ENCODE results near the gene SGIP1.

SGIP1 gene

DNA sequence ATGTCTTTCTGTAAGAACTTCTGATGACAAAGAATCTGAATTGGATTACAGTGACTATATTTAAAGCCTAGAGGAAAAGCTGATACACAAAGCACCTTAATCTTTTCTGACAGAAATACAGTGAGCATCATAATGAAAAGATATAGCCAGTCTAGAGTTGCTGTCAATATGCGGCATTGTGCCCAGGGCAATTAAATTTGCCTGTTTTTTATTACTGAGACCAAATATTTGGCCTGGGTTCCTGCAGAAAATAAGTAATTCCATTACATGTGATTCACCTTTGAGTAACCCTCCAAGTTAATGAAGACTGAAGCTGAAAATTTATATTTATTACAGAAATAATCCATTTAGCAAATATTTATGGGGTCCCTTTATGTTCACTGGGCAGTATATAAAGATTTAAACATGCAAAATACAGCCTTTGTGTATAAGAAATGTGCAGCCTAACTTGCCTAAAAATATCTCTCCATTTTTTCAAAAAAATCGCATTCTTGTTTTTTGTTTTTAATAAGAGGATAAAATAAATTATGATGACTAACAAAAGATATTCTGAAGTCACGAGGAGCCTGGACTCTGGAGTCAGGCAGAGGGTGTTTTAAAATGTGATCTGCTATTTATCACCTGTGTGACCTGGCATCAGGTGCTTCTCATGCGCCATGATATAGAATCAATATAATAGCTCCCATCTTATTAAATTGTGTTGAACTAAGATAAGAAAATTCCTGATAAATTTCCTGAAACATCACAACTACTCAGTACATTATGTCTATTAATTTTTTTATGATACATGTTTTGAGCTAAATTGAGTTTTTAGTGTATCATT is 83.6 kb downstream of the SGIP1 start:
- no peak for DNase-seq

DNA sequence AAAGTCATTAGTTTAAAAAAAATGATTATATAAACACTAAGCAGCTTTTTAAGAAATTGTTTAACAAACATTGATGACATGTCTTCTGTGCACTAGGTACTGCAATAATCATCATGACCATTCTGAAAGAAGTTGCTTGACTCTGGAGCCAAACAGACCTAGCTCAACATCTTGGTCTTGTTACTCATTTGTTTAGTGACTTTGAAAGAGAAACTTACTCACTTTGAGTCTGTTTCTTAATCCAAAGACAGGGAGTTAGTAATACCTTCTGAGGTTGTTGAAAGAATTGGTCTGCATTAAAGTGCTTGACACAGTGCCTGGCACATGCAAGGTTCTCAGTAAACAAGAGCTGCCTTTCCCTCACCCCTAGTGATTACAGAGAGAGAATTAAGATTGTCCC is 84.4 kb downstream of the SGIP1 start:
- no peak for DNase-seq

GRCh38 chr1:66623812-66624211 is 89.9 kb downstream of the SGIP1 start:
- no peak for DNase-seq

GRCh38 chr1:66624412-66625060 is 90.6 kb downstream of the SGIP1 start:
- DNase-seq: no peak

GRCh38 chr1:66626261-66626660 is 92.3 kb downstream of the SGIP1 start:
- no peak for DNase-seq

GRCh38 chr1:66628926-66629325 is 95.0 kb downstream of the SGIP1 start:
- DNase-seq: no peak

DNA sequence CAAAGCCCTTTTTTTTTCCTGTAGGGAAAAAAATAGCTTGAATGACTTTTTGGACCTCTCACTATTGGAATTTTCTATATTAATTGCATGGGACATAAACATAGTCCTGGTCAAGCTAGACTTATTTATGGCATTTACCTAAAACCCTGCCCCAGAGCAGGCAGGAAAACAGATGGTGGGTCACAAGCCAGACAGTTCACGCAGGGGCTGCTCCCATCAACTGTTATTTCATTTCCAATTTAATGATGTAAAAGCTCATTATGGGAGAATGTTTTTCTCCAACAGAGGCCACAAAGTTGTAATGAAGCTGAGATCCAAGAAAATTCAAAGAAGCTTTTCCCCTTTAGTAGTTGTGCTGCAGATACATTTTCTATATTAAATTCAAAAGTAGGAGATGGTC is 99.2 kb downstream of the SGIP1 start:
- no peak for DNase-seq

- no peak for DNase-seq
Measured at GRCh38 chr1:66637146-66637545, 103.2 kb downstream of the SGIP1 start.

DNA sequence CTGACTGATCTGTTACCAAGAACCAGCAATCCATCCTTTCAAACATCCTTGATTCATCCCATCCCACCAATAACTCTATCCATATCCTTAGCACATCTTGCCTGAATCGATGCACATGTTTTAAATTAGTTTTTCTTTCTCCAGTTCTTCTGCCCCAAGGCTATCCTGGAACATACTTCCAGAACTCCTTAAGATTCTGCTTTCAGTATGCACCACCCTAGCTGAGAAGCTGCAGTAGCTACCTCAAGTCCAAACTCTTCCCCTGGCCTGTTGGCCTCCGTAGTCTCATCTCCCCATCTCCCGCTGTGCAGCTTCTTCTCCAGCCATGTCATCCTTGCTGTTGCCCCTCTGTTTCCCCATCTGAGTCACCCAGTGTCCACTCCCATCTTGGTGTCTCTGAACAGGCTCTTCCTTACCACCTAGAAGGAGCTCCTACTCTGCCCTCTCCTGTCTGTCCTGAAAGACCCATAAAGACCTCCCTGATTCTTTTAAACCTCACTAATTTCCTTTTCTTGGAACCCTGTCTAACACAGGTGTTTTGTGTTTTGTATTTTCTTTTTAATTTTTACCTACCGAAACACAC is 108.0 kb downstream of the SGIP1 start:
- no peak for DNase-seq

- no peak for DNase-seq
Measured at GRCh38 chr1:66642992-66643391, 109.0 kb downstream of the SGIP1 start.

GRCh38 chr1:66644331-66644730 is 110.4 kb downstream of the SGIP1 start:
- DNase-seq: no peak

- DNase-seq: no peak
Measured at GRCh38 chr1:66648901-66649595, 115.1 kb downstream of the SGIP1 start.

GRCh38 chr1:66652556-66652955 is 118.6 kb downstream of the SGIP1 start:
- no peak for DNase-seq

DNA sequence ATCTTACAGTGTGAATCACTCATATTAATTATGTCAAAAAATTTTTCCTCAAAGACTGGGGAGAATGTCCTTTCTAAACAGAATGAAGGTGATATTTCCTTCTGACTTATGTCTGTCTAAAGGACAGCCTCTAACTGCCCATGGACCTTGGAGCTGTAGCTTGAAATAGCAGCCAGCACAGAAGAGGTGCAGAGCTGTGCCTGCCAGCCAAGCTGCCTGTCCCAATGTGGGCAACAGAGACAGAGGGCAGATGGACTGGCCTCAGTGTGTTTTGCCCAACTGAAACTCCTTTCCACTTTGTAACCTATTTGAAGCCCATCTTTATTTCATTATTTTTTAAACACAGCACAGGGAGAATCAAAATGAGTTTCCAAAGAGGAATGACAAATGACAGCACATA is 120.7 kb downstream of the SGIP1 start:
- DNase-seq: no peak

GRCh38 chr1:66671455-66671854 is 137.5 kb downstream of the SGIP1 start:
- no peak for DNase-seq

DNA sequence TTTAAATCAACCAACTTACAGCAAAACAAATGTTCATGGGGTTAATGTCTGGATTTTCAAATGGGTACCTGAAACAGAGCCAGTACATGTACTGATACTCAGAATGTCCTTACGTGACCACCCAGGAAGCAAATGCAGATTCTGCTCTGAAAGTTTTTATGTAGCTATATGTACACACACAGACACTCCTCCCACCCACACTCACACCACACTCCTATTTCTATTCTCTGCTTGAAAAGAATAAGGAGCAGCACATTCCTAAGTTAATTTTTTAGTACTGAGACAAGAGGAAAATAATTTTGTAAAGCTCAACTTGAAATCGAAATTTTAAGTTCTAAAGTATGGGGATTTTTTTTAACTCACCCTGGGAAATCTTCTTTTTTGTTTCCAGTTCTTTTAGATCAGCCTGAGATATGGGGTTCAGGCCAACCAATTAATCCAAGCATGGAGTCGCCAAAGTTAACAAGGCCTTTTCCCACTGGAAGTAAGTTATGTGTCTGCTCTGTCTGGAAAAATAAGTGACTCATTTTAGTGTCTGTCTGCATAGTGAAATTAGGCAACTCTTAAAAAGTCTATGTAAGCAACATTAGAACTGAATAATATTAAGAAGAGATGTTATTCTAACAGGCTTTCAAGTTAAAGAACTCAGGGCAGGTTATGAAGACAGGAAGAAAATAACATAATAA is 142.8 kb downstream of the SGIP1 start:
- no peak for DNase-seq

DNA sequence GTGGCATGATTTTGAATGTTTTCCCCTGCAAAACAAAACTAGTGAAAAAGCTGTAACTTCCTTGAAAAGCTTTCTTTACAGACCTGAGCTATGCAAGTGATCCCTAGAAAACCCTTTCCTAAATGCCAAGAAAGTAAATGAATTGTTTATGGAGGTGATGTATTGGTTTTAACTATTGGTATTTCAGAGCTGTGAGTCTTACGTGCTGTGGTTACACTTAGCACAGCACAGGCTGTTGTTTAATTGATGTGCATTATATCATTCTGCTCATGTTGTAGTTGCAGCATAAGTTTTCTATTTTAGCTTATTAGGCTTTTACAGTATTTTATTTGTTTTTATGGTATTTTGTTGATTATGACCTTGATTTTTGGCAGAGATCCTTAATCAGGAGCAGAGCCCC is 144.2 kb downstream of the SGIP1 start:
- DNase-seq: no peak

- no peak for DNase-seq
Measured at GRCh38 chr1:66679140-66679539, 145.2 kb downstream of the SGIP1 start.

DNA sequence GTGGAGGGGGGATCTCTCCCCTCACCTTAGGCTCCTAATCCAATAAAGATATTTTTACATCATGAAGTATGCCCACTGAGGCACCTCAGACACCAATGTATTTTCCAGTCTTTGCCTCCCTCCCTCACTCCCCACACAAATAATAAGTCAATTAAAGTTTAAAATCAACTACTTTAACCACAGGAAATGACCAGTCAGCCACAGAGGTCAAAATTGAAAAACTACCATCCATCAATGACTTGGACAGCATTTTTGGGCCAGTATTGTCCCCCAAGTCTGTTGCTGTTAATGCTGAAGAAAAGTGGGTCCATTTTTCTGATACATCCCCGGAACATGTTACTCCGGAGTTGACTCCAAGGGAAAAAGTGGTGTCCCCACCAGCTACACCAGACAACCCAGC is 147.7 kb downstream of the SGIP1 start:
- DNase-seq: no peak

DNA sequence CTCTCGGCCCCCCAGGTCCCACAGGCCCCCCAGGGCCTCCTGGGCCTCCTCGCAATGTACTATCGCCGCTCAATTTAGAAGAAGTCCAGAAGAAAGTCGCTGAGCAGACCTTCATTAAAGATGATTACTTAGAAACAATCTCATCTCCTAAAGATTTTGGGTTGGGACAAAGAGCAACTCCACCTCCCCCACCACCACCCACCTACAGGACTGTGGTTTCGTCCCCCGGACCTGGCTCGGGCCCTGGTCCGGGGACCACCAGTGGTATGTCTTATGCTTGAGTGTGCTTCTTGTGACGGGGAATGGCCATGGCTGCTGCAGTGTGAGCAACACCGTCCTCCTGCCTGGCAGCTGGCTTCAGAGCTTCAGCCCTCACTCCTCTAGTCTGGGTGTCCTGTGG is 148.2 kb downstream of the SGIP1 start:
- DNase-seq: no peak

DNA sequence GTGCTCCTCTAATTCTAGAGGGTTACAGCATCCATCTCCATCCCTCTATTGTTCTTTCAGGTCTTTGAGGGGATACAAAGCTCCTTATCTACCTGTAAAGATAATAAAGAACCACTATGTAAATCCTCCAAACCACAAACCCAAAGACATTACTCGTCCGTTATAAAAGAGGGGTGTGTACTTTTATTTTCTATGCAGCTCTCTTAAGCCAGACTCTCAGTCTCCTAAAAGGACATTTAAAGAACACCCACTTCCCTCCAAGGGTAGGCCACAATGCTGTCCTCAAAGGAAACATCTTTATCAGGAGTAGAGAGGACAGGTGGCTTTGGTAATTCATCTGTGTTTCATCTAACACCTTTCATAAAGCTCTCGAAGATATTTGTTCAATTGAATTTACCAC is 150.4 kb downstream of the SGIP1 start:
- no peak for DNase-seq

DNA sequence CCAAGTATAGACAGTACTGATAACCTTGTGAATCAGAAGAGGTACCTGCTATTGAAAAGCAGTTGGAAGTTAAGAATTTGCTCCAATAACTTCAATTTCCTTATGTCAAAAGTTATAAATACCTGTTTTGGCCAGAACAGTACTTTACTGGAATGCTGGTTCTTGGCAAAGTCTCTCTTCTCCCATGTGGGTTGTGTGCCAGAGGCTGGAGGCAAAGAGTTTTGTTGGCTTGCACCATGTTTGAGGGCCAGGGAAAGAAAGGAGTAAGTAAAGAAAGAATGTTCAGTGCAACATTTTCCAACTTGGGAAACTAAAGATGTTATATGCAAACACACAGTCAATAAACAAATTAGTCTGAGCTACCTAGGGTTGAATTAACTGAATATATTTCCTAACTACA is 151.3 kb downstream of the SGIP1 start:
- DNase-seq: no peak

DNA sequence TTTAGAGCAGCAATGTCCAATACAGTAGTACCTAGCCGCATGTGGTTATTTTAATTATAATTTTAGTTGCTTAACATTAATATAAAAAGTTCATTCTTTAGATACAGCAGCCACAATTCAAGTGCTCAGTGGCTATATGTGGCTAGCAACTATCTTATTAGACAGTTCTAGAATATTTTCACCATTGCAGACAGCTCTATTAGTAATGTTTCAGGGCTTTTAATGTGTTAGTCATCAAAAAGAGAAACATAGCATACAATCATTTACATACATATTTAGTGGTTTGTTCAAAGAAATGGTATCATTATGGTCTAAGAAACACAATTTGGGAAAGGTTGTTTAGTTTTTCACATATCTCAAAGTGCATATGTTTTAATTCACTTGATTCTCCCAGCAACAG is 151.7 kb downstream of the SGIP1 start:
- DNase-seq: no peak

Measured in effector CD4-positive, alpha-beta T cell (primary cell).